Activated naive CD4-positive, alpha-beta T cell treated with anti-CD3 and anti-CD28 coated beads, Interleukin-2, amount 50 U/mL, for 24 hours (primary cell): Measurements from ENCODE around the gene TBC1D22A.
"Not testable (repeated sequence)": the region's sequence is repeated elsewhere in the genome, so short reads cannot be mapped to it uniquely, and the experiment has no call there.

ENCODE experiments used
- H3K27ac Mint-ChIP-seq: one replicate; pipeline ENCODE4 v1.8.0; 2021; ENCODE audit warnings: mild to moderate bottlenecking, mixed read lengths
- H3K27me3 Mint-ChIP-seq: one replicate; pipeline ENCODE4 v1.8.0; 2021; ENCODE audit warnings: mixed read lengths
- H3K36me3 Mint-ChIP-seq: one replicate; pipeline ENCODE4 v1.8.0; 2021; ENCODE audit warnings: mixed read lengths
- H3K4me1 Mint-ChIP-seq: one replicate; pipeline ENCODE4 v1.8.0; 2021; ENCODE audit warnings: mixed read lengths
- H3K4me3 Mint-ChIP-seq: one replicate; pipeline ENCODE4 v1.8.0; 2021; ENCODE audit warnings: mild to moderate bottlenecking, mixed read lengths
- H3K9me3 Mint-ChIP-seq: one replicate; pipeline ENCODE4 v1.8.0; 2021; ENCODE audit warnings: mixed read lengths

The TBC1D22A gene

GRCh38 chr22:46815896-46816731 is 53.7 kb downstream of the TBC1D22A start:
- Mint-ChIP-seq H3K9me3 (peaks cover 11% of the 10 kb centered on the region), H3K4me1 (peaks cover 76% of the 10 kb centered on the region), H3K27ac (peak overlapping the region; percentile 93), H3K27me3 (no peaks in the 10 kb centered on the region), H3K36me3 (peaks cover 30% of the 10 kb centered on the region), H3K4me3 (peak overlapping the region; percentile 0)

- H3K9me3 Mint-ChIP-seq, result peaks cover 11% of the 10 kb centered on the region
- peak overlapping the region; percentile 94 for H3K27ac Mint-ChIP-seq
- H3K4me1 Mint-ChIP-seq, result peaks cover 82% of the 10 kb centered on the region
- peaks cover 31% of the 10 kb centered on the region for H3K36me3 Mint-ChIP-seq
- not testable (repeated sequence) for H3K4me3 Mint-ChIP-seq, H3K27me3 Mint-ChIP-seq
These were observed 54.9 kb downstream of the TBC1D22A start for GRCh38 chr22:46817390-46817789.

GRCh38 chr22:46823248-46823647 is 60.8 kb downstream of the TBC1D22A start:
- Mint-ChIP-seq H3K9me3 (peaks cover 6% of the 10 kb centered on the region), H3K36me3 (peaks cover 21% of the 10 kb centered on the region), H3K4me3 (no peak overlapping the region), H3K27ac (no peak overlapping the region), H3K4me1 (peaks cover 67% of the 10 kb centered on the region), H3K27me3 (no peaks in the 10 kb centered on the region)

GRCh38 chr22:46823654-46824053 is 61.2 kb downstream of the TBC1D22A start:
- Mint-ChIP-seq H3K9me3 (peaks cover 6% of the 10 kb centered on the region), H3K36me3 (peaks cover 25% of the 10 kb centered on the region), H3K4me1 (peaks cover 67% of the 10 kb centered on the region), H3K27ac (no peak overlapping the region), H3K4me3 (no peak overlapping the region), H3K27me3 (no peaks in the 10 kb centered on the region)

- Mint-ChIP-seq H3K4me1 (peaks cover 67% of the 10 kb centered on the region), H3K4me3 (no peak overlapping the region), H3K27ac (no peak overlapping the region), H3K9me3 (peaks cover 6% of the 10 kb centered on the region), H3K36me3 (peaks cover 28% of the 10 kb centered on the region), H3K27me3 (no peaks in the 10 kb centered on the region)
These were observed 62.0 kb downstream of the TBC1D22A start for GRCh38 chr22:46824344-46824909.

DNA sequence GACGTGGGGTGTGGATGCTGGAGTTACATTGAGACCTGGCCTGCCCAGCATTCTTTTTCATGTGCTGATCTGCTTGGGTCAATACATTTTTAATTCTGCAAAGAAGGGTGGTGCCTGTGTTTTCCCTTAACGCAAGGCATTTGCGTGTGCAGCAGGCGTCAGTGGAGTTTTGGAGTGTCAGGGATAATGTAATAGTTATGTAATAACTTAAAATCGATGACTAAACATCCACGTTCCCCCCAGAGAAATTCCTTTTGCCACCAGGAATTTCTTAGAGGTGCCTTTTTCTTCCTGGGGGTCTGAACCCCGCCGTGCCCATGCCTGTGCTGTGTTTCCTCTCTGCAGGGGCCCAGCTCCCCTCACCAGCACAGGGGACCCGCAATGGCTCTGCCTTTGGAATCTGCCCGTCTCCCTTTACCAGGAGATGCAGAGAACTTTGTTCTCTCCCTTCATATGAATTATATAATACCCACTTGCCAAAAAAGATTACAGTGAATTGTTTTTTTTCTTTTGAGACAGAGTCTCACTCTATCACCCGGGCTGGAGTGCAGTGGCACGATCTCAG is 62.6 kb downstream of the TBC1D22A start:
- Mint-ChIP-seq H3K4me3 (no peak overlapping the region), H3K36me3 (peaks cover 26% of the 10 kb centered on the region), H3K27ac (no peak overlapping the region), H3K4me1 (peaks cover 64% of the 10 kb centered on the region), H3K27me3 (no peaks in the 10 kb centered on the region), H3K9me3 (peaks cover 5% of the 10 kb centered on the region)

DNA sequence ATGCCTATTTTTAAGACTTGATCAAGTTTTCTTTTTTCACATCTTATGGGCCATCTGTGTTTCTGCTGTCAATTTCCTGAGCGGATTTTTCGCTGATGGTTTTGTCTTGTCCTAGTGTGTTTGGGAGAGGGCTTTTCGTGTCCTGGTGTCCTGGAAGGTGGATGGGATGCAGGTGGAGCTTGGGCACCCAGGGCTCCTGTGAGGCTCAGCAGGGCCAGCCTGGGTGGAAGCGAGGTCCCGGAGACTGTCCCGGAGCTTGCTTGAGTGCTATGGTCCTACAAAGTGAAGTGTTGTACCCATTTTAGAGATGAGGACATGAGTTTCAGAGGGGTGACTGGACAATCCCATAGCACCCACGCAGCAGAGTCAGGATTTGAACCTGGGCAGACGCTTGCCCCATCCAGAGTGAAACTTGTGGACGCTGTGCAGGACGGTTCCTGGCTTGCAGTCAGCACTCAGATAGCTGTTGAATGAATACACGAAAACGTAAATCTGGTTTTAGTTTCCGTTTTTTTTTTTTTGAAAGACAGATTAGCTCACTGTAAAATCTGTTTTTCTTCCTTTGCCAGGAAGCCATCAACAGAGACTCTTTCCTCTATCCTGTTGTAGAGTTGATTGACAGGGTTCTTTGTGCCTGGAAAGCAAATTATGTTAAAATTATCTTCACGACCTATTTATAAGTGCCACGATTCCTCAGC is 64.1 kb downstream of the TBC1D22A start:
- H3K4me3 Mint-ChIP-seq, result no peak overlapping the region
- no peaks in the 10 kb centered on the region for H3K27me3 Mint-ChIP-seq
- H3K27ac Mint-ChIP-seq, result peak overlapping the region; percentile 2
- peaks cover 19% of the 10 kb centered on the region for H3K36me3 Mint-ChIP-seq
- no peaks in the 10 kb centered on the region for H3K9me3 Mint-ChIP-seq
- peaks cover 55% of the 10 kb centered on the region for H3K4me1 Mint-ChIP-seq

GRCh38 chr22:46827136-46827780 is 64.8 kb downstream of the TBC1D22A start:
- Mint-ChIP-seq H3K27me3 (no peaks in the 10 kb centered on the region), H3K4me1 (peaks cover 48% of the 10 kb centered on the region), H3K27ac (peak overlapping the region; percentile 2), H3K9me3 (no peaks in the 10 kb centered on the region), H3K36me3 (peaks cover 21% of the 10 kb centered on the region), H3K4me3 (no peak overlapping the region)

DNA sequence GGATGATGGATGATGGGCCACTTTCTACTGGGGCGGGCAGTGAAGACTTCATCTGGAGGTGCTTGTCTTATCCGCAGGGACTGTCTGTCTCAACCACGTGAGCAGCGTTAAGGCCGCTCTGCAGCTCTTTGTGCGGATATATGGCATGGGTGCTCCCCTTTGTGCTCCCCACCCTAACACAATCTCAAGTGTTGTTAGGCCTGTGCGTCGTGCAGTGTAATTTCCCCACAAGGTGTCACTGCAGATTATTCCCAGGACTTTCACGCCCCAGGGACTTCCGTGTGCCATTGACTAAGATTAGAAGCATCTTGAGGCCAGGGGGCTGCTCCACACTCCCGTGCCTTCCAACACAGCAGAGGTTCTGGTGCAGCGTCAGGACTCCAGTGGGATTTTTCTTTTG is 65.3 kb downstream of the TBC1D22A start:
- H3K4me3 Mint-ChIP-seq, result no peak overlapping the region
- H3K36me3 Mint-ChIP-seq, result peaks cover 21% of the 10 kb centered on the region
- H3K9me3 Mint-ChIP-seq, result no peaks in the 10 kb centered on the region
- H3K4me1 Mint-ChIP-seq, result peaks cover 45% of the 10 kb centered on the region
- H3K27ac Mint-ChIP-seq, result no peak overlapping the region
- H3K27me3 Mint-ChIP-seq, result no peaks in the 10 kb centered on the region

GRCh38 chr22:46828323-46828900 is 66.0 kb downstream of the TBC1D22A start:
- Mint-ChIP-seq H3K4me1 (peaks cover 45% of the 10 kb centered on the region), H3K27me3 (no peaks in the 10 kb centered on the region), H3K9me3 (no peaks in the 10 kb centered on the region), H3K27ac (no peak overlapping the region), H3K36me3 (peaks cover 25% of the 10 kb centered on the region), H3K4me3 (no peak overlapping the region)

- Mint-ChIP-seq H3K36me3 (peaks cover 25% of the 10 kb centered on the region), H3K4me3 (no peak overlapping the region), H3K9me3 (no peaks in the 10 kb centered on the region), H3K27me3 (no peaks in the 10 kb centered on the region), H3K4me1 (peaks cover 41% of the 10 kb centered on the region), H3K27ac (peak overlapping the region; percentile 36)
These were observed 66.9 kb downstream of the TBC1D22A start for GRCh38 chr22:46829117-46829891.

DNA sequence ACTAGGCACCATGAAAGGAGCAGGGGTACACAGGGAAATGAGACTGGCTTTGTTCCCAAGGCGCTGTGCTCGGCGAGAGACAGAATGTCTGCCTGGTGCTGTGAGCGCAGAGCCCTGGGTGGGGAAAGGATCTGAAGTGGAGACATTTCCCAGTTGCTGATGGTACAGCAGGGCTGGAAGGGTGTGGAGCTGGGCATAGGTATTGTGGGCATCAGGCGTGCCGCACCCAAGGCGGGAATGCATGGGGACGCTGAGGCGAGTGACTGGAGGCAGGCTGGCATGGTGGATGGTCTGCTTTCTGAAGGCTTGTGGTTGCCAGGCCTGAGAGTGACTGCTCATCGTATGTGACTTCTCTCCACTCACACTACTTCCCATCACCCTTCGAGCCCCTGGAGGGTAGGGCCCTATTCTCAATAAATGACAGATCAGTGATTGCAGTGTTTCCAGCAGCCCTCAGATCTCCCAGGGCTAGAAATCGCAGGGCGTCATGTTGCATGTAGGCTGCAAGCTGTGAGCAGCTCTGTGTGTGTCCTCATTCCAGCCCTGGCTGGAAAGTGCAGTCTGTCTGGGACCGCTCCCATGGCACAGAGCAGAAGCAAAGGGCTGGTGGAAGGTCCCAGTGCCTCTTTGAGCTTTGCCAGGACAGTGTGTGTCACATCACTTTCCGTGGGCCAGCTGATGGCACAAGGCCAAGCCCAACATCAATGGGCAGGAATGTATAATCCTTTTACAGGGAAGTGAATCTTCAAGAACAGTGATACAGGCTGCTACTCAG is 67.7 kb downstream of the TBC1D22A start:
- Mint-ChIP-seq H3K9me3 (peaks cover 5% of the 10 kb centered on the region), H3K36me3 (peaks cover 30% of the 10 kb centered on the region), H3K27me3 (no peaks in the 10 kb centered on the region), H3K4me3 (no peak overlapping the region), H3K27ac (no peak overlapping the region), H3K4me1 (peaks cover 33% of the 10 kb centered on the region)

GRCh38 chr22:46830841-46831240 is 68.4 kb downstream of the TBC1D22A start:
- H3K27me3 Mint-ChIP-seq, result no peaks in the 10 kb centered on the region
- H3K9me3 Mint-ChIP-seq, result peaks cover 11% of the 10 kb centered on the region
- peaks cover 36% of the 10 kb centered on the region for H3K36me3 Mint-ChIP-seq
- no peak overlapping the region for H3K4me3 Mint-ChIP-seq
- no peak overlapping the region for H3K27ac Mint-ChIP-seq
- peaks cover 31% of the 10 kb centered on the region for H3K4me1 Mint-ChIP-seq

DNA sequence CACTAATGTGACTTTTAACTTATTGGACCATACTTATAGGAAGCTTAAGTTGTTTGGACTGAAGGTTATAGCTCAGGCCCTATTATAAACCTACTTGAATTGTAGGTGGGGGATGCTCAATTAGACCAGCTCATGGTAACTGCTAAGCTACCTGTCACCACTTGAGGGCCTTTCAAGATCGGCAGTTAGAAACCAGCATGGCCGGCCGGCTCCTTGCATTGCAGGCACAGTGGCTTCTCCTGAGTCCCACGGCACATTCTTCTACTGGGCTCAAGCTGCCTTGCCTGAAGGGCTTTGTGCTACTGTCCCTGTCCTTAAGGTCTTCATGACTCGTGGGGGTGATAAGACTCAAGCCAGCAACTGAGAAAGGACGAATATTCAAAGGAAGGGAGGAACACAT is 70.8 kb downstream of the TBC1D22A start:
- Mint-ChIP-seq H3K4me1 (peaks cover 38% of the 10 kb centered on the region), H3K27ac (no peak overlapping the region), H3K4me3 (no peak overlapping the region), H3K36me3 (peaks cover 39% of the 10 kb centered on the region), H3K9me3 (peaks cover 23% of the 10 kb centered on the region), H3K27me3 (no peaks in the 10 kb centered on the region)
